Cortex of kidney (tissue), 1 donor: ENCODE results near the gene JPH2.

Experiments
- DNase-seq: peaks from one replicate; lab custom pipeline; 2025; lab: John Stamatoyannopoulos, UW

Gene JPH2

GRCh38 chr20:44099832-44100231 is 87.2 kb downstream of the JPH2 start:
- no peak for DNase-seq

DNA sequence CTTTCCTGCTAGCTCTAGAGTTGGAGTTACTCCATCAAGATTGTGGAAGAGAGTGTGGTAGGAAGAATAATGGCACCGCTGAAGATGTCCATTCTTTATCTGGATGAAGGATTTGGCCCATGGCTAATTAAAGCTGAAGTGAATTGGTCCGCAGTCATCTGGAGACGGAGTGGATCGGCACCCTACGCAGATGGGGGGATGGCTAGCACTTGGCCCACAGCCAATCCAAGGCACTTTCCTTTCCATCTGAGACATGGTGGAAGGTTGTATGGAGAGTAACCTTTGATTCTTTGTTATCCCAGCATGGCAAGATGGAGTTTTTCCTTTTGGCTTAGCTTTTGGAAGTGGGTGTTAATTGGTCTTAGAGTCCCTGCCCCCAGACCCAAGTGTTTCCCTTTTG is 88.3 kb downstream of the JPH2 start:
- no peak for DNase-seq

GRCh38 chr20:44098256-44098630 is 88.7 kb downstream of the JPH2 start:
- no peak for DNase-seq

DNA sequence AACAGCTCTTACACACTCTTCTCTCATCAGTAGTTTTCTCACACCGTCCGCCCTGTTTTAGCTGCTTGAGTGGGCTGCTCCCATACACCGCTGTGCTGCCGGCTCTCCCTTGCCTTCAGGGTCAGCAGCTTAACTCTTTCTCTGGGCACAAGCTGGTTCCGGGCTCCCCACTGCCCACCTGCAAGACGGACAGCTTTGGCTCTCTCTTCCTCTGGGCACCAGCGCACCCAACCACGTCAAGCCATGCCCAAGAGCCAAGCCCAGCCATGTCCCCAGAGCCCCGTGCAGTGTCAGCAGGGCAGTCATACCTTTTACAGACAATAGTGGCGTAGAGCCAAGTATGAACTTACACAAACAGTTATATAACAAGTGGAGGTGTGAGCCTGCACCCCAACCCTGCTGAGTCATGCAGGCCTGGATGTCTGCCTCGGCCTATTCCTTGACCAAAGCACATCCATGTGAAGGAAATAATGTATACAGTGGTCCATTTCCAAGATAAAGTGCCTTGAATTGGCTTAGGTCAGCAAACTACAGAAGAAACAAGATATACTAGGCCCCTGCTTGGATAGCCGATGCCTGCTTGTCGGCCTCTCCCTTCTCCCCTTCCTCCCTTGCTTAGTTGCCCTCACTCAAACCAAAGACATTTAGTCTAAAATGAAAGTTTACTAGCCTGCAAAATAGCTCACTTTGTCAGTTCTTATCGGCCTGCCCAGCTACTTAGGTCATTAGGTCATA is 89.3 kb downstream of the JPH2 start:
- DNase-seq, result no peak

DNA sequence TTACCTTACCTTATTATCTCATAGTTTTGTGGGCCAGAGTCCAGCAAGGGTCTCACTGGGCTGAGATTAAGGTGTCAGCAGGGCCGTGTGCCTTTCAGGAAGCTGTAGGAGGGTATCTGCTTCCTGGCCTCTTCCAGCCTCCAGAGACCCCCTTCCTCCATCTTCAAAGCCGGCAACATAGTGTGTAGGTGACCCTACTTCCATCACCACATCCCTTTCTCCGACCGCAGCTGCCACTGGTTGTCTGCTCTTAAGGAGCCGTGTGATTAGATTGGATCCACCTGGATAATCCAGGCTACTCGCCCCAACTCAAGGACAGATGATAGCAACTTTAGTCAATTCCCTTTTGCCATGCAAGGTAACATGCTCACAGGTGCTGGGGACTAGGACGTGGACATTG is 91.2 kb downstream of the JPH2 start:
- no peak for DNase-seq

DNA sequence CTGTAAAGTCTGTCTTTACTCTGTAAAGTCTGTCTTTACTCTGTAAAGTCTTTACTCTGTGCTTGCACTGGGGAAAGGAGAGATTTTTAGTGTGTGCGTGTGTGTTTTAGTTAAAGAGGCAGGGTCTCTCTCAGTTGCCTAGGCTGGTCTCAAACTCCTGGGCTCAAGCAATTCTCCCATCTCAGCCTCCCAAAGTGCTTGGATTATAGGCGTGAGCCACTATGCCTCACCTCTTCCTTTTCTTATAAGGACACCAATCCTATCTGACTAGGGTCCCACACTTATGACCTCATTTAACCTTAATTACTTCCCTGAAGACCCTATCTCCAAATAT is 93.8 kb downstream of the JPH2 start:
- DNase-seq, result no peak

DNA sequence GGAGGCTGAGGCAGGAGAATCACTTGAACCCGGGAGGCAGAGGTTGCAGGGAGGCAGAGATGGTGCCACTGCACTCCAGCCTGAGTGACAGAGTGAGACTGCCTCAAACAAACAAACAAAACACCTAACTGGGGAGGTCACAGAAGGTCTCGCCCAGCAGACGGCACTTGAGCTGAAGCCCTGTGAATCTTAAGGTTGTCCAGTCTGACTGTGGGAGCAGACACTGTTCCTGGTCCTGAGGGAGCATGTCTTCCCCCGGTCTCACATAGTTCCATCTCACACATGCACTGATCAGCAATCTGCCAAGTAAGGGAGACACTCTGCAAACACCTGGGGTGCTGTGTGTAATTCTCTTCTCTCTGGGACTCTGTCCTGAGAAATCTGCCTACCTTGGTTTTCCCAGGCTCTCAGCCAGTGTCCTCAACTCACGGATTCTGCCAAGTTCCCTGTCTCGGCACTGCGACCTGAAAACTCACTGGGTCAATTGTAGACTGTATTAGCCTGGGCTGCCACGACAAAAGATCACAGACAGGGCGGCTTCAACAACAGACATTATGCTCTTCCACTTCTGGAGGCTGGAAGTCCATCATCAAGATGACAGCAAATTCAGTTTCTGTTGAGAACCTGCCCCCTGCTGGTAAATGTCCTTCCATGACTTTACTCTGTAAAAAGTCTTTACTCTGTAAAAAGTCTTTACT is 94.3 kb downstream of the JPH2 start:
- no peak for DNase-seq

DNA sequence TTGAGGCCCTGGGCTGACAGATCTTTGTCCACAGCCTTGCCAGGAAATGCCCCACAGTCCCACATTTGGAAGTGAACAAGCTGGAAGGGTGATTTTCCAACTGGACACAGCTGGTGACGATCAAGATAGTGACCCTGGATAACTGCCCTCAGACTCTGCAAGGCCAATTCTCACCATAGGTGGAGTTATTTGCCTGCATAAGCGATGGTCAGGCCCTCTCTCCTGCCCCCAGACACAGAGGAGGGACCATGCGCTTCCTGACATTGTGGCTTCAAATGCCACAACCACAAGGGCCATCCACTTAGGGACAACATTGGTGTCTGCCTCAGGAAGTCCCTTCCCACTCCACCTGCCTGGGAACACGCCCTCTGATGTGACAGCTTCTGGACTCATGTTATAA is 96.0 kb downstream of the JPH2 start:
- no peak for DNase-seq

DNA sequence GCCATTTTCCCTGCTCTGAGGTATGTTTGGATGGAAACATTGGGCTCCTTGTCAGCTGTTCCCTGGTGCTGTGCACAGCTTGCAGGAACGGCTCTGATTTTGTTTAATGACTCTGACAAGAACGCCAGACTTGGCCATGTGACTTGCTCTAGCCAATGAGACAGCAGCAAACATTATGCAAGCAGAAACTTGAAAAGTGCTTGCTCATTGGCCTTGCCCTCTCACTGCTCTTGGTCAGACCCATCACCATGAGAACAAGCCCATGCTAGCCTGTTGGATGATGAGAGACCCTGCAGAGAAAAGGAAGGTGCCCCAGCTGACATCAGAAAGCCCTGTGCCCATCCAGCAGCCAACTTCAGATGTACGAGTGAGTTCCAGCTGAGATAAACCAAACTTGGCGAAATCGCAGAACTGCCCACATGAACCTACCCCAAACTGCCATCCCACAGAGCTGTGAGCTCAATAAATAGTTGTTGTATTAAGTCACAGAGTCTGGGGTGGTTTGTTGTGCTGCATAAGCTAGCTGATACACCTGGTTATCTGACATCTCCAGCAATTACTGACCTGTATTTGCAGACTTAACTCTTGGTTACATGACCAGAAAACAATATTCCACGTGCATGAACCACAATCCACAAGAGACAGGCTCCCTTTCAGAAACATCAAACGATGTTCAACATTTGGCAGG is 96.9 kb downstream of the JPH2 start:
- DNase-seq, result no peak

- DNase-seq, result no peak
These were observed 99.2 kb downstream of the JPH2 start for GRCh38 chr20:44087857-44088120.

- no peak for DNase-seq
These were observed 99.7 kb downstream of the JPH2 start for GRCh38 chr20:44087051-44087856.

DNA sequence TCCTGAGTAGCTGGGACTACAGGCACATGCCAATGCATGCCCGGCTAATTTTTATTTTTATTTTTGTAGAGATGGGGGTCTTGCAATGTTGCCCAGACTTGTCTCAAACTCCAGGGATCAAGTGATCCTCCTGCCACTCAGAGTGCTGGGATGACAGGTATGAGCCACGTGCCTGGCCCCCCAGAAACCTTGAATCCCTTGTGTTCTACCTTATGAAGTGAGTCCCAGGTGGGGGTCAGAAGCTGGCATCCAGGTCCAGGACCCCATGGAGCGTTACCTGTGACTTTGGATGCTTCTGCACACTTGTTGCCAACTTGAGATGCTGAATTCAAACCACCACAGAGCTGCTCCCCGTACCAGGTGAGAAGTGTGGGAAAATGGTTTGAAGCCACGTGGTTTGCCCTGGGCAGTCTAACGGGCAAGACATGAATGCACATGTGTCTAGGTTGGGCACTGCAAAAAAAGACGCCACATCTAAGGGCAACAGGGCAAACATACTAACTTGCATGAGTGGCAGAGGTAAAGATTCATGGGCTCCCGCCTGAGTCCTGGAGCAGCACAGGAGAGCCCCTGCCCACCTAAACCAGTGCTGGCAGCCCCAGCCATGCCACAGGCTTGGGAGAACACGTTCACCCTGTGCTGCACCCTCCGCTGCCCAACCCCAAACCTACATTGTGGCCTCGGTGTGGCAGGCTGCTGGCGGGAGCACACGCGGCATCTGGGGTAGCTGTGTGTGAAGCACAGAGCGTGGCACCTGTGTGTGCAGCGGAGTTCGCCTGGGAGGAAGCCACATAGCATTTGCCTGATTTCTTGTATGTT is 101.2 kb downstream of the JPH2 start:
- no peak for DNase-seq

DNA sequence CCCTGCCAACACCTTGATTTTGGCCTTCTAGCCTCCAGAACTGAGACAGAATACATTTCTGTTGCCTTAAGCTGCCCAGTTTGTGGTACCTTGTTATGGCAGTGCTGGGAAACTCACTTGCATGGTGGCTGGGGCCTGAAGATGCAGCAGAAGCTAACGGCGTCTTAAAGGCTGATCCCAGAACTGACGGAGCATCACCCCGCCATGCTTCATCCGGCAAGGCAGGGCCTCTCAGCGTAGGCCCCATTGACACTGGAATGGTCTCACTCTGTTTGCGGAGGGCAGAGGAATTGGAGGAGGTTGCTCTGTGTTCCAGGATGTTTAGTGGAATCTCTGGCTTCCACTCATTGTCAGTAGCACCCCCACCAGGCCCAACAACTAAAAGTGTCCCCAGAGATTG is 102.1 kb downstream of the JPH2 start:
- no peak for DNase-seq

- no peak for DNase-seq
These were observed 102.5 kb downstream of the JPH2 start for GRCh38 chr20:44084439-44084838.

DNA sequence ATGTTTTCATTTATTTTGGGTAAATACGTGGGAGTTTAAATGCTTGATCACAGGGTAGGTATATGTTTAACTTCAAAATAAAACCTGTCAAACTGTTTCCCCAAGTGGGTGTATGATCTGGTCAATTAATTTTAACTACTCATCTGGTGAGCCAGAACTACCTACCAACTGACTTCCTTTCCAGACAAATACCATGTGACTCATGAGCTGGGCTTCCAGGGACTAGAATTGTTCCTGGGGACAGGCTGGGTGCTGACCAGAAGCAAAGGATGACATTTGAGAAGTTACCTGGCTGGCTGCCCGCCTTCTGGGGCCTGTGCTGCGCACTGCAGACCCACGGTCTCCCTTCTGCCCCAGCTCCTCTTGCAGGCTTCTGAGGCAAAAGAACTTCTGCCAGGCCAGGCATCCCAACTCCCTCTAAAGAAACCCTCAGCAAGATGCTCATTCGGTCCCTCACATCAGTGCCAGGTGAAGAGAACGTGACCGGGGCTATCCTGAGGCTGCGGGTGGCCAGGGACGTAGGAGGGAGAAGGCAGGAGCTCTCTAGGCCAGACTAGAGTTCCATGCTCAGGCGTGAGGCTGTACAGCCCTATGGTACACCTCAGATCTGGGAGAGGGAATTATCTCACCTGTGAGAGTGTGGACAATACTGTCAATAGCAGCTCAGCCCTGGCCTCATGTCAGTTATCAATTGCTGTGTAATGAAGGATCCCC is 103.6 kb downstream of the JPH2 start:
- DNase-seq, result no peak

- no peak for DNase-seq
These were observed 105.1 kb downstream of the JPH2 start for GRCh38 chr20:44081888-44082287.

GRCh38 chr20:44081476-44081875 is 105.5 kb downstream of the JPH2 start:
- DNase-seq, result no peak

- DNase-seq, result no peak
These were observed 106.2 kb downstream of the JPH2 start for GRCh38 chr20:44080646-44081267.

DNA sequence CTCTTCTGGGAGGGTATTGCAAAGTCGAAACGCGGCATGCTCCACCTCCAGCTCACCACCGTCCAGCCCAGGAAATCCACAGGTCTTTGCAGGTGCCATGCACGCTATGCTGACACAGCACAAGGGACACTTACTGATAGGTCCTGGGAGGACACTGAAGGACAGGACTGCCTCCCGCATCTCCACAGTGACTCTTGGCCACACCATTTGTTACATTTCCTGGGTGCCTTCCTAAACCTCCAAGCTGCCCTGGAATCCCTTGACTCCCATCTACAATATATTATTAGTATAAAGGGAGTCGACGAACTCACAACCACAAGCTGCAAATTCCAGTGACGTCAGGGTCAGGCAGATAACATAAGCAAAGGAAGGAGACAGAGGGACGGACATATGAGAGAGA is 106.9 kb downstream of the JPH2 start:
- no peak for DNase-seq

- no peak for DNase-seq
These were observed 107.7 kb downstream of the JPH2 start for GRCh38 chr20:44079291-44079690.

GRCh38 chr20:44075950-44076232 is 111.1 kb downstream of the JPH2 start:
- no peak for DNase-seq
